Measurements from ENCODE around the gene APOLD1. TPM values are rescaled to one million over a fixed set of nuclear protein-coding genes. Genes with fewer than 3 reads are reported as not detected.

The APOLD1 gene
- total RNA-seq, 2 experiments from 2014 or later = 3.5 to 7.0 TPM

- DNase-seq (no peak), ATAC-seq (no peak)
- Mint-ChIP-seq H3K4me1 (peaks cover 32% of the 10 kb centered on the region), H3K27me3 (no peaks in the 10 kb centered on the region), H3K9me3 (ENCODE audit: low read depth) (no peaks in the 10 kb centered on the region), H3K36me3 (ENCODE audit: low read depth) (peaks cover 30% of the 10 kb centered on the region), H3K4me3 (no peak overlapping the region), H3K27ac (no peak overlapping the region)
- CTCF ChIA-PET = no interaction called here
- POLR2A ChIA-PET = no interaction called here
- intact Hi-C loops (cut with DNase I, micrococcal nuclease) = loop anchor here (5.0 kb wide), 3 partner anchors 53 to 372 kb away; partner anchors contain the start of genes APOLD1 (in 1 of the 2) and HEBP1 (in 1 of the 2)
Measured at GRCh38 chr12:12839873-12840579, 54.6 kb downstream of the APOLD1 start.

DNA sequence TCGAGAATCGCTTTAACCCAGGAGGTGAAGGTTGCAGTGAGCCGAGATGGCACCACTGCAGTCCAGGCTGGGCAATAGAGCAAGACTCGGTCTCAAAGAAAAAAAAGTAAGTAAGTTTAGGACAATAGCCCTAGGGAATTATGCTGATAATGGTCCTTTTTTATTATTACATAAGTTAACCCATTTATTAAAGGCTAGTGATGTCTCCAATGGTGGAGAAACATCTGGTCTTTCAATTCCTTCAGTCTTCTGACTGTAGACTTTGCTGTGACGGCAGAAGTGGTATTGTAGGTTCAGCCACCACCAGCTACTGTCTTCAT, 55.1 kb downstream of the APOLD1 start:
- ChIA-PET CTCF (interaction anchor here (0.7 kb wide), 1 partner anchor 375 kb away, joined by 3 read pairs; no protein-coding TSS in a partner anchor), POLR2A (no interaction called here)
- H3K36me3 Mint-ChIP-seq (ENCODE audit: low read depth) = peaks cover 30% of the 10 kb centered on the region
- H3K27ac Mint-ChIP-seq = no peak overlapping the region
- no peak for DNase-seq
- intact Hi-C loops (cut with DNase I, micrococcal nuclease) = no loop called here
- no peak for ATAC-seq
- no peak overlapping the region for H3K4me3 Mint-ChIP-seq
- H3K4me1 Mint-ChIP-seq = peaks cover 35% of the 10 kb centered on the region
- no peaks in the 10 kb centered on the region for H3K27me3 Mint-ChIP-seq
- no peaks in the 10 kb centered on the region for H3K9me3 Mint-ChIP-seq (ENCODE audit: low read depth)

Small RNAs within 50 kb of the gene (microRNA-seq; reads per million reads assigned to microRNA genes)
- not detected for gene MIR613 (ENCODE audit: borderline replicate concordance)

Other genes starting within 250 kb of the APOLD1 start
- 10 to 100 TPM; 39.3 to 40.4 TPM for gene DUSP16, start 222.8 kb upstream of the APOLD1 start, total RNA-seq
- gene CREBL2, start 173.8 kb upstream of the APOLD1 start, total RNA-seq = 10 to 100 TPM; 16.8 to 20.2 TPM
- 10 to 100 TPM; 19.4 to 19.8 TPM for gene GPR19, start 89.5 kb upstream of the APOLD1 start, total RNA-seq
- gene CDKN1B, start 68.3 kb upstream of the APOLD1 start, total RNA-seq = 10 to 100 TPM; 34.2 to 37.0 TPM
- 10 to 100 TPM; 91.3 to 91.9 TPM for gene DDX47, start 27.7 kb downstream of the APOLD1 start, total RNA-seq
- gene GPRC5A, start 105.9 kb downstream of the APOLD1 start, total RNA-seq = under 1 TPM; 0.14 to 0.35 TPM
- gene GPRC5D, start 166.5 kb downstream of the APOLD1 start, total RNA-seq = not detected
- gene HEBP1, start 214.6 kb downstream of the APOLD1 start, total RNA-seq = 10 to 100 TPM; 23.5 to 28.6 TPM

All from activated CD4-positive, alpha-beta T cell treated with anti-CD3 and anti-CD28 coated beads for 36 hours (primary cell).